Mucosa of stomach (tissue), 1 donor: ENCODE measurements around the gene PSMD5.

ENCODE experiments used
- H3K27me3 ChIP-seq: one replicate; pipeline ENCODE4 v1.7.0; 2013; ENCODE audit warnings: mild to moderate bottlenecking, low read length; ENCODE audit not compliant: control insufficient read depth, insufficient read depth
- H3K36me3 ChIP-seq: one replicate; pipeline ENCODE4 v1.7.0; 2013; ENCODE audit warnings: low read length; ENCODE audit not compliant: control insufficient read depth, insufficient read depth
- H3K4me1 ChIP-seq: one replicate; pipeline ENCODE4 v1.7.0; 2013; ENCODE audit warnings: mild to moderate bottlenecking, low read length; ENCODE audit not compliant: control insufficient read depth, insufficient read depth
- H3K4me3 ChIP-seq: one replicate; pipeline ENCODE4 v1.7.0; 2013; ENCODE audit warnings: low read length
- H3K9ac ChIP-seq: one replicate; pipeline ENCODE4 v1.7.0; 2013; ENCODE audit warnings: mild to moderate bottlenecking, low read length, moderate library complexity
- H3K9me3 ChIP-seq: one replicate; pipeline ENCODE4 v1.7.0; 2013; ENCODE audit warnings: mild to moderate bottlenecking, low read length, moderate library complexity; ENCODE audit not compliant: control insufficient read depth
- donor health status: Pancreatic carcinoma.

The PSMD5 gene

DNA sequence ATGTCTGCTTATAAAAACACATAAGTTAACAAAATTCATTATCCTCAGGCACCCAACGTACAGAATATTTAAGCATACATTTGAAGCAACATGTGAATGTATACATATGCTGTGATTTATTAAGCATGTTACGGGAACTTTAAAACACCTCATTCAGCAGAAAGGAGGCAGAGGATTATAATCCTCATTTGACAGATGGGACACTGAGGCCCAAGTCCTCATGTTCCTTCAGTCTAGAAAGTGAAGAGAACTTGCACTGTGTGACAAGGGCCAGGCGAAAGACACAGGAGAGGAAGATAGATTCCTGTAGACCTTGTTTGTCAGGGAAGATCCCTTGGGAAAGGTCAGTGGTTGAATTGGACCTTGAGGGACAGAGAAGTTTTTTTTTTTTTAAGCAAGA, 7.6 kb upstream of the PSMD5 start:
- H3K4me3 ChIP-seq, result no peak overlapping the region
- H3K9ac ChIP-seq, result no peak overlapping the region
- no peaks in the 10 kb centered on the region for H3K9me3 ChIP-seq
- H3K36me3 ChIP-seq, result no peaks in the 10 kb centered on the region
- H3K27me3 ChIP-seq, result no peaks in the 10 kb centered on the region
- peaks cover 4% of the 10 kb centered on the region for H3K4me1 ChIP-seq

DNA sequence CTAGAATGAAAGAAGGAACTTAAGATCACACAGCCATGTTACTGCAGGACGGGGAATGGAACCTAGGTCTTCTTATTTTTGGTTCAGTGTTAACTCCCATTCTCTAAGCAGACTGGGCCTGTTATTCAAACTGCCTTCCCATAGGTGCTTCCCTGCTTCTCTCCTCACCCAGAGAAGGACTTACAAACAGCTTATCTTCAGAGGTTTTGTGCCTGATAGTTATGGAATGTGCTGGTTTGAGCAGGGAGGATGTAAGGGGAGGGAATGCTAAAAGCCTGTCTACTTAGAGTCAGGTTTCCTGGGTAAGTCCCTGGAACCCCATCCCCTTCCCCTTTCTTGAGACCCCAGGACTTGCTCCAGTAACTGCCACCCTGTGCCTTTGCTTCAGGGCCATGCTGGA, 4.2 kb upstream of the PSMD5 start:
- Histone ChIP-seq H3K27me3 (no peaks in the 10 kb centered on the region), H3K4me3 (no peak overlapping the region), H3K9ac (no peak overlapping the region), H3K9me3 (no peaks in the 10 kb centered on the region), H3K4me1 (peaks cover 11% of the 10 kb centered on the region), H3K36me3 (no peaks in the 10 kb centered on the region)

DNA sequence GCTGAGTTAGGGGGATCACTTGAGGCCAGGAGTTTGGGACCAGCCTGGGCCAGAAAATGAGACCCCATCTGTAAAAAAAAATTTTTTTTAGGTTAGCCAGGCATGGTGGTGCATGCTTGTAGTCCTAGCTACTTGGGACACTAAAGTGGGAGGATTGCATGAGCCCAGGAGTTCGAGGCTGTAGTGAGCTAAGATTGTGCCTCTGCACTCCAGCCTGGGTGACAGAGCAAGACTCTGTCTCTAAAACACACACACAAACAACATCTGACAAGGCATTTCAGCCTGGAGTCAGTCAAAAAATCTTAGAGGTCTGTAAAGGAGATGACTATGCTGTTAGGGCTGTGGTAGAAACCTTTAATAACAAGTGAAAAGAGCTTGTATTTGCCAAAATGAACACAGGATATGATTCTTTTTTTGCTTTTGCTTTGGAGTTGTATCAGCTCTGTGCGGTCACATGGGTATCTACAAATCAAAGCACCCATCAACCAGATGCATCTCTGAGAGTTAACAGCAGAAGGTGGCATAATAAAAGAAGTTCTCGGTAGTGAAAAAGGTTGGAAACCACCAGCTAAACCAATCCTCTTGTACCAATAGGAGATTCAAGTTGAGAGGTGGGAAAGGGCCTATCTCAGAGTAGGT, 3.6 kb upstream of the PSMD5 start:
- Histone ChIP-seq H3K9ac (no peak overlapping the region), H3K9me3 (no peaks in the 10 kb centered on the region), H3K36me3 (no peaks in the 10 kb centered on the region), H3K27me3 (no peaks in the 10 kb centered on the region), H3K4me3 (no peak overlapping the region), H3K4me1 (peaks cover 11% of the 10 kb centered on the region)

DNA sequence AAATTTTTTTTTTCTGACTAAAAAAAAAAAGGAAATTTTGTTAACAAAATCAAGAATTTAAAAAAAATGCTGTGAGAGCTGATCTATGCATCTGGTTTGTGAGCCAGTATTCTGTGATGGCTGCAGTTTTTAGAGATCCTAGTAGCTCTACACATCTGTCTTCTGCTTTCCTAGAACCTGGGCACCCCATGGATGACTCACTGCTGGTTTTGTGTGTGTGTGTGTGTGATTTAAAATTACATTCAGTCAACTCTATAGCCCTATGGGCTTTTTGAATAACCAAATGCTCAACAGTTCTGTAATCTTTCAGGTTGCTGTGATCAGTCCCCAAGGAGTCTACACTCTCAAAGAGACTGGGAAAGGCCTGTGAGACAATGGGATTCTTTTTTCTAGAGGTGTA, 2.5 kb upstream of the PSMD5 start:
- H3K9ac ChIP-seq, result no peak overlapping the region
- no peaks in the 10 kb centered on the region for H3K9me3 ChIP-seq
- H3K36me3 ChIP-seq, result no peaks in the 10 kb centered on the region
- H3K27me3 ChIP-seq, result no peaks in the 10 kb centered on the region
- peaks cover 11% of the 10 kb centered on the region for H3K4me1 ChIP-seq
- no peak overlapping the region for H3K4me3 ChIP-seq

DNA sequence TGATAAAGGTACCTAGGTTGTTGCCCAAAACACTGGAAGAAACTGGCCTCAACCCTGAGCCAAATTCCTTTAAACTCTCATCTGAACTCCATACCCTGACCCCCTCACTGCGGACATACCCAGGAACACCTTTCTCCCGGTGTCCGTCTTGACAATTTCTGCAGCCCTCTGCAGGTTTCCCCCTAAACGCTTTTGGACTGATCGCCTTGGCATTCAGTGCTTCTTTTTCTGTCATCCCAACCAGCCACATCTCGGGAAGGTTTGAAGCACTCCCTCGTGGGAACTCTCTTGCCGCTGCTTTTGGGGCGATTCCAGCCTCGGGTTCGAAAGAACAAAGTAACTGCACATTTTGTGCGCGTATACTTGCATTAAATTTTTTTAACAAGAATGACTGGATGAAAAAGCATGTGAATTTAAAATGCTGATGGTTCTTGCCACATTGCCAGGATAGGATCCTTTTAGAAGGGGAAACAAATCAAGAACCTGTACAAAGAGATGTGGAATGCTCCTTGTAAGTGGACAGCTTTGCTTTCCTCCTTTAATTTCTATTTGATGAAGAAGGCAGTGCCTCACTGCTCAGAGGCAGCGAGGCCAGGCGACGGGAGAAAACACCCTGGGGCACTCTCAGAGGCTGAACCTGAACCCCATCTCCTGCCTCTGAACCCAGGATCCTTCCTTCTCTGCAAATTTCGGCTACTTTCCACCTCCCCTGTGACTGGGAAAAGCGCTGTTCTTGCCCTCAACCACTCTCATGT, 615 bp downstream of the PSMD5 start:
- H3K4me1 ChIP-seq, result peaks cover 10% of the 10 kb centered on the region
- H3K9ac ChIP-seq, result peak overlapping the region; percentile 92
- no peaks in the 10 kb centered on the region for H3K36me3 ChIP-seq
- no peaks in the 10 kb centered on the region for H3K27me3 ChIP-seq
- peak overlapping the region; percentile 86 for H3K4me3 ChIP-seq
- H3K9me3 ChIP-seq, result no peaks in the 10 kb centered on the region

DNA sequence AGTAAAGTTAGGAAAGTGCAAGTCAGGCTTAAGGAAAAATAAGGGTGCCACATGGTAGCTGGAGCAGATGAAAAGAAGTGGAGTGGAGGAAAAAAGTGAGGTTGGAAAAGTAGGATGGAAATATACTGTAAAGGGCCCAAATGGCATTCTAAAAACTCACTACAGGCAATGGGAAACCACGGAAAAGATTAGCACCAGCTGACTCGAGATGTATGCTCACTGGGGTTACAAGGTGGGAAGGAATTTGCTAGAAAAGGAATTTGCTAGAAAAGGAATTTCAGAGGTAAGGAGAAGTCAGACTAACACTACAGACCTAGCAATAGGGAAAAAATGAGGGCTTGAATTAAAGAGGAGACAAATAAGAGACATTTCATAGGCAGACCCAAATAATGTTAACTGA, 3.6 kb downstream of the PSMD5 start:
- Histone ChIP-seq H3K27me3 (no peaks in the 10 kb centered on the region), H3K4me1 (peaks cover 7% of the 10 kb centered on the region), H3K9me3 (no peaks in the 10 kb centered on the region), H3K4me3 (no peak overlapping the region), H3K36me3 (no peaks in the 10 kb centered on the region), H3K9ac (no peak overlapping the region)

DNA sequence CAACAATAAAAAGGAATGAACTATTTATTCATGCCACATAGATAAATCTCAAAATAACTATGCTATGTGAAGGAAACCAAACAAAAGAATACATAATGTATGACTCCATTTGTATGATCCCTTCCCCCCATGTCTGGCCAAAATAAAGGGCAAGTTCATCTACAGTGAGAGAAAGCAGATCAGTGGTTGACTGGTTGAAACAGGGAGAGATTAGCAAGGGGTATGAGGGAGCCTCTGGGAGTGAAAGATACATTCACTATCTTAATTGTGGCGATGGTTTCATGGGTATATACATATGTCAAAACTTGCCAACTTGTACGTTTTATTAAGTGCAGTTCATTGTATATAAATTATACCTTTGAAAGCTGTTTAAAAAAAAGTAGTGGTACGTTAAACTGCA, 4.8 kb downstream of the PSMD5 start:
- Histone ChIP-seq H3K9ac (no peak overlapping the region), H3K4me1 (no peaks in the 10 kb centered on the region), H3K9me3 (no peaks in the 10 kb centered on the region), H3K36me3 (no peaks in the 10 kb centered on the region), H3K4me3 (no peak overlapping the region), H3K27me3 (no peaks in the 10 kb centered on the region)

DNA sequence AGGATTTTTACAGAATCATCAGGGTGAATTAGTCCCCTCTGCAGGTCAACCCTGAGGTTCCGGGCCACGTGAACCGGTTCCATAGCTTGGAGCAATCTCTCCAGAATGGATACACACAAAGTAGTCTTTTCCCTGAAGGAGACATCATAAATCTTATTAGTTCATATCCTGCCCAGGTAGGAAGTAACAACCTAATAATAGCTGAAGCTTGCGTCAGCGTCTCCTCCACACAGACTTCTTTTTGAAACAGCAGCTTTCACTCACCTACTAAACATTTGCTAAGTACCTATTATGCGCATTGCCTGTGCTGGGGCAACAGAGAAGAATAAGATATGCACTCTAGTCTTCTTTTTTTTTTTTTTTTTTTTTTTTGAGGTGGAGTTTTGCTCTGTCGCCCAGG, 9.4 kb downstream of the PSMD5 start:
- H3K9me3 ChIP-seq, result no peaks in the 10 kb centered on the region
- H3K9ac ChIP-seq, result no peak overlapping the region
- H3K27me3 ChIP-seq, result no peaks in the 10 kb centered on the region
- no peaks in the 10 kb centered on the region for H3K4me1 ChIP-seq
- H3K4me3 ChIP-seq, result no peak overlapping the region
- peaks cover 10% of the 10 kb centered on the region for H3K36me3 ChIP-seq

DNA sequence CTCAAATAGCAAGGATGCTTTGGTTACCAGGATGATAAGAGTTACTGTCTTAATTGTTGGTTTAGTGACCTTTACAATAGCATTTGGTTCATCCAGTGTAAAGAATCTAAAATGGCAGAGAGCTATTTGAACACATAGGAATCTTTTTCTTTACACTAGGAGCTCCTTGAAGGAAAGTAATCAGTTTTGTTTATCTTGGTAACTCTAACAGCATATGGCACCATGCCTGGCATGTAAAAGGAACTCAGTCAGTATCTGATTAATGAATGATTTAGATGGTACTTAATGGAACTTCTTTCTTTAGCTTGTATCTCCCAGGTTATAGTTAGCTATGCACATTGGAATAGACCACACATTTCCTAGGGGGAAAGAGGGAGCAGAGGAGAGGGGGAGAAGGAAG, 9.9 kb downstream of the PSMD5 start:
- no peak overlapping the region for H3K9ac ChIP-seq
- no peaks in the 10 kb centered on the region for H3K4me1 ChIP-seq
- peaks cover 10% of the 10 kb centered on the region for H3K36me3 ChIP-seq
- H3K4me3 ChIP-seq, result no peak overlapping the region
- H3K9me3 ChIP-seq, result no peaks in the 10 kb centered on the region
- no peaks in the 10 kb centered on the region for H3K27me3 ChIP-seq

DNA sequence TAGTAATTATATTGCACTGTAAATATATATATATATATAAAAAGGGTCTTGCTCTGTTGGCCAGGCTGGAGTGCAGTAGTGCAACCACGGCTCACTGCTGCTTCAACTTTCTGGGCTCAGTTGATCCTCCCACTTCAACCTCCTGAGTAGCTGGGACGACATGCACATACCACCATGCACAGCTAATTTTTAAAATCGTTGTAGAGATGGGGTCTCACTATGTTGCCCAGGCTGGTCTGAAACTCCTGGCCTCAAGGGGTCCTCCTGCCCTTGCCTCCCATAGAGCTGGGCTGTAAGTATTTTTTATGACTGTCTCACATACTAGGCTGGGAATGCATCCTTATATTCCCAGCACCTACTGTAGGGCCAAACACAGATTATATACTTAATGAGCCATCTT, 11.9 kb downstream of the PSMD5 start:
- no peaks in the 10 kb centered on the region for H3K27me3 ChIP-seq
- no peak overlapping the region for H3K9ac ChIP-seq
- H3K9me3 ChIP-seq, result no peaks in the 10 kb centered on the region
- H3K4me3 ChIP-seq, result no peak overlapping the region
- H3K4me1 ChIP-seq, result no peaks in the 10 kb centered on the region
- peaks cover 10% of the 10 kb centered on the region for H3K36me3 ChIP-seq

DNA sequence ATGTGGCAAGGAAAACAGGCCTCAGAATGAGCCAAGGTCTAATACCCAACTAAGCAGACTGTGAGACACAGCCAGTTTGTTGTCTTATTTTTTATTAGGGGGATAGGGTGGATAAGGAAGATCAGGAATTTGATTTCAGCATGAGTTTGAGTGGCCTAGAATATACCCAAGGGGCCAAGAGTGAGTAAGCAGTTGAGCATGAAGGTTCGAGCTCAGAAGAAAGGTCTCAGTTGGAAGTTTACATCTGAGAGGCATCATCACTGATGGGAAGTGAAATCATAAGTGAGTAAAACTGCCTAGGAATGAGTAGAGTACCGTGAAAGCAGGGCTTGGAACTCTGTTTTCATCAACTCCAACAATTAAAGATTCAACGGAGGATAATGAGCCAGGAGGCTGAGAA, 12.6 kb downstream of the PSMD5 start:
- Histone ChIP-seq H3K9me3 (no peaks in the 10 kb centered on the region), H3K9ac (no peak overlapping the region), H3K36me3 (peaks cover 10% of the 10 kb centered on the region), H3K27me3 (no peaks in the 10 kb centered on the region), H3K4me3 (no peak overlapping the region), H3K4me1 (no peaks in the 10 kb centered on the region)

DNA sequence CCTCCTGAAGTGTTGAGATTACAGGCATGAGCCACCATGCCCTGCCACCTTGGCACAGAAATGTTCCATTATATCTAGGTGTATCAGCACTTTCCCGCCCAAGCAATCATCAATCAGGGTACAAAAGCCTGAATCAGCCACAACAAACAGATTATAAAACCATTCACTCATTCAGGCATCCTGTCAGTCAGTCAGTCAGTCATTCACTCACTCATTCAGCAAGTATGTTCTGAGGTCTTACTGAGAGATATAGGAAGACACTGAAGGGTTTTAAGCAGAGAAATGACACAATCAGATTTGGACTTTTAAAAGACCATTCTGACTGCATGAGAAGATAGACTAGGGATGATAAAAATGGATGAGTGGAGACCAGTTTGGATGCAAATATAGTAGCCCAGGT, 13.1 kb downstream of the PSMD5 start:
- no peaks in the 10 kb centered on the region for H3K9me3 ChIP-seq
- H3K36me3 ChIP-seq, result peaks cover 10% of the 10 kb centered on the region
- H3K27me3 ChIP-seq, result no peaks in the 10 kb centered on the region

More for the DNA sequence above, 13.1 kb downstream of the PSMD5 start:
- Histone ChIP-seq H3K9ac (no peak overlapping the region), H3K4me1 (no peaks in the 10 kb centered on the region), H3K4me3 (no peak overlapping the region)
